SK-N-SH treated with all-trans-retinoic acid at 6 μM for 48 hours (cell line): ENCODE results near the gene DNER.

Source experiments
- ATAC-seq: fragments of 200-7000 bp; cut with Tn5 transposase; 3 replicates; pipeline ENCODE4 v1.9.1; 2020; ENCODE audit warnings: mild to moderate bottlenecking, moderate library complexity
- ARNTL ChIP-seq: fragments of 450-650 bp; formaldehyde crosslinking; IDR thresholded peaks from 2 replicates; pipeline ENCODE4 v1.5.0; 2020; ENCODE audit warnings: low read depth, mild to moderate bottlenecking, moderate library complexity, borderline replicate concordance
- BACH2 ChIP-seq: fragments of 250-450 bp; sonication (Bioruptor Pico); IDR thresholded peaks from 2 replicates; pipeline ENCODE4 v1.9.0; 2021; ENCODE audit warnings: mild to moderate bottlenecking, borderline replicate concordance
- CSDC2 ChIP-seq: fragments of 250-450 bp; sonication (Bioruptor Pico); IDR thresholded peaks from 2 replicates; pipeline ENCODE4 v1.5.0; 2020; ENCODE audit warnings: mild to moderate bottlenecking, moderate library complexity
- CSRNP3 ChIP-seq: fragments of 250-450 bp; sonication (Bioruptor Pico); IDR thresholded peaks from 2 replicates; pipeline ENCODE4 v1.5.1; 2021; ENCODE audit warnings: mild to moderate bottlenecking, moderate library complexity
- ESRRG ChIP-seq: fragments of 250-450 bp; sonication (Bioruptor Pico); IDR thresholded peaks from 2 replicates; pipeline ENCODE4 v1.6.1; 2021; ENCODE audit warnings: mild to moderate bottlenecking
- GLIS3 ChIP-seq: fragments of 250-450 bp; sonication (Bioruptor Pico); IDR thresholded peaks from 2 replicates; pipeline ENCODE4 v1.5.0; 2020; ENCODE audit warnings: mild to moderate bottlenecking, moderate library complexity
- ISL1 ChIP-seq: fragments of 250-450 bp; sonication (Bioruptor Pico); IDR thresholded peaks from 2 replicates; pipeline ENCODE4 v2.1.2; 2022; ENCODE audit warnings: mild to moderate bottlenecking, moderate library complexity
- OSR1 ChIP-seq: fragments of 250-450 bp; sonication (Bioruptor Pico); IDR thresholded peaks from 2 replicates; pipeline ENCODE4 v1.8.0; 2022; ENCODE audit warnings: moderate library complexity, mild to moderate bottlenecking, inconsistent platforms
- POU6F1 ChIP-seq: fragments of 250-450 bp; sonication (Bioruptor Pico); IDR thresholded peaks from 2 replicates; pipeline ENCODE4 v1.8.0; 2021; ENCODE audit warnings: low read depth, mild to moderate bottlenecking, moderate library complexity, borderline replicate concordance
- PPARA ChIP-seq: fragments of 250-450 bp; sonication (Bioruptor Pico); IDR thresholded peaks from 2 replicates; pipeline ENCODE4 v1.5.0; 2020; ENCODE audit warnings: mild to moderate bottlenecking, borderline replicate concordance
- RARB ChIP-seq: fragments of 250-450 bp; sonication (Bioruptor Pico); IDR thresholded peaks from 2 replicates; pipeline ENCODE4 v1.8.0; 2021; ENCODE audit warnings: mild to moderate bottlenecking, moderate library complexity
- SNAI2 ChIP-seq: fragments of 250-450 bp; sonication (Bioruptor Pico); IDR thresholded peaks from 2 replicates; pipeline ENCODE4 v1.5.0; 2020; ENCODE audit warnings: mild to moderate bottlenecking, moderate library complexity
- TCF4 ChIP-seq: fragments of 250-450 bp; sonication (Bioruptor Pico); IDR thresholded peaks from 2 replicates; pipeline ENCODE4 v1.8.0; 2021; ENCODE audit warnings: mild to moderate bottlenecking, moderate library complexity, borderline replicate concordance
- TOX ChIP-seq: fragments of 250-450 bp; sonication (Bioruptor Pico); IDR thresholded peaks from 2 replicates; pipeline ENCODE4 v1.8.0; 2021; ENCODE audit warnings: mild to moderate bottlenecking, moderate library complexity, borderline replicate concordance
- ZC3H10 ChIP-seq: fragments of 250-450 bp; sonication (Bioruptor Pico); IDR thresholded peaks from 2 replicates; pipeline ENCODE4 v1.5.1; 2021; ENCODE audit warnings: mild to moderate bottlenecking, moderate library complexity
- ZFP30 ChIP-seq: fragments of 450-650 bp; formaldehyde crosslinking; IDR thresholded peaks from 2 replicates; pipeline ENCODE4 v1.5.0; 2022; ENCODE audit warnings: mild to moderate bottlenecking, moderate library complexity
- ZNF565 ChIP-seq: fragments of 450-650 bp; formaldehyde crosslinking; conservative IDR thresholded peaks from 2 replicates; pipeline ENCODE4 v1.5.0; 2020; ENCODE audit warnings: low read depth, mild to moderate bottlenecking, moderate library complexity
- ZNF70 ChIP-seq: fragments of 450-650 bp; formaldehyde crosslinking; IDR thresholded peaks from 2 replicates; pipeline ENCODE4 v1.5.0; 2020; ENCODE audit warnings: mild to moderate bottlenecking, moderate library complexity
- ZNF8 ChIP-seq: fragments of 450-650 bp; formaldehyde crosslinking; IDR thresholded peaks from 2 replicates; pipeline ENCODE4 v1.5.0; 2020; ENCODE audit warnings: mild to moderate bottlenecking, moderate library complexity
- TF ChIP-seq, protein P1 (sequence below): fragments of 250-450 bp; sonication (Bioruptor Pico); IDR thresholded peaks from 2 replicates; pipeline ENCODE4 v1.5.1; 2020; ENCODE audit warnings: low read depth, mild to moderate bottlenecking, moderate library complexity
- TF ChIP-seq, protein P2 (sequence below): fragments of 250-450 bp; sonication (Bioruptor Pico); IDR thresholded peaks from 2 replicates; pipeline ENCODE4 v1.5.0; 2020; ENCODE audit warnings: mild to moderate bottlenecking, moderate library complexity
- TF ChIP-seq, protein P3 (sequence below): fragments of 250-450 bp; sonication (Bioruptor Pico); IDR thresholded peaks from 2 replicates; pipeline ENCODE4 v1.8.0; 2020; ENCODE audit warnings: mild to moderate bottlenecking, moderate library complexity, borderline replicate concordance

The DNER gene

DNA sequence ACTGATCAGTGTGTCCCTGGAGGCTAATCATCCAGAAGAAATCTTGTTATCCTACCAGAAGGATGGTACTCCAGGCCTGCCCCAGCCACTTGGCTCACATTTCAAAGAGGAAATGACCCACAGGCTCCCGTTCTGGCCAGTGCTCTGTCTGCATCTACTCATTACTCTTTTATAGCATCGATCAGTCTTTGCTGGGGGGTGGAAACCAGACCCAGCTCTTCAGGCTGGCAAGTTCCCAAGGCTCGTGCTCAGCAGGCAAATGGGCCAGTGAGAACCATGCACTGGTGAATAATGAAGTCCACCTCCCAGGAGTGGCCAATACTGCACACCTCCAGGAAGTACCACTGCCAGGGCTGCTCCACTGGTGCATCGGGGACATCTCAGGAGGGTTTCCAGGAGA is 38.8 kb downstream of the DNER start:
- TF ChIP-seq BACH2 (CRISPR knock-in tag): no peak
- ATAC-seq: no peak; the same call in 2 of the 3 replicates

- TF ChIP-seq ZNF565 (CRISPR knock-in tag) (no peak), SNAI2 (CRISPR knock-in tag) (no peak), ISL1 (CRISPR knock-in tag) (no peak), OSR1 (CRISPR knock-in tag) (no peak), ARNTL (no peak), GLIS3 (CRISPR knock-in tag) (no peak), RARB (CRISPR knock-in tag) (no peak), ZNF70 (CRISPR knock-in tag) (no peak), TOX (CRISPR knock-in tag) (no peak), CSDC2 (CRISPR knock-in tag) (no peak), BACH2 (CRISPR knock-in tag) (no peak), PPARA (CRISPR knock-in tag) (no peak), POU6F1 (no peak), ZFP30 (CRISPR knock-in tag) (no peak), TCF4 (CRISPR knock-in tag) (no peak), CSRNP3 (CRISPR knock-in tag) (no peak), ESRRG (no peak)
- TF ChIP-seq, protein P1, sequence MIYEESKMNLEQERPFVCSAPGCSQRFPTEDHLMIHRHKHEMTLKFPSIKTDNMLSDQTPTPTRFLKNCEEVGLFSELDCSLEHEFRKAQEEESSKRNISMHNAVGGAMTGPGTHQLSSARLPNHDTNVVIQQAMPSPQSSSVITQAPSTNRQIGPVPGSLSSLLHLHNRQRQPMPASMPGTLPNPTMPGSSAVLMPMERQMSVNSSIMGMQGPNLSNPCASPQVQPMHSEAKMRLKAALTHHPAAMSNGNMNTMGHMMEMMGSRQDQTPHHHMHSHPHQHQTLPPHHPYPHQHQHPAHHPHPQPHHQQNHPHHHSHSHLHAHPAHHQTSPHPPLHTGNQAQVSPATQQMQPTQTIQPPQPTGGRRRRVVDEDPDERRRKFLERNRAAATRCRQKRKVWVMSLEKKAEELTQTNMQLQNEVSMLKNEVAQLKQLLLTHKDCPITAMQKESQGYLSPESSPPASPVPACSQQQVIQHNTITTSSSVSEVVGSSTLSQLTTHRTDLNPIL: no peak
- TF ChIP-seq, protein P2, sequence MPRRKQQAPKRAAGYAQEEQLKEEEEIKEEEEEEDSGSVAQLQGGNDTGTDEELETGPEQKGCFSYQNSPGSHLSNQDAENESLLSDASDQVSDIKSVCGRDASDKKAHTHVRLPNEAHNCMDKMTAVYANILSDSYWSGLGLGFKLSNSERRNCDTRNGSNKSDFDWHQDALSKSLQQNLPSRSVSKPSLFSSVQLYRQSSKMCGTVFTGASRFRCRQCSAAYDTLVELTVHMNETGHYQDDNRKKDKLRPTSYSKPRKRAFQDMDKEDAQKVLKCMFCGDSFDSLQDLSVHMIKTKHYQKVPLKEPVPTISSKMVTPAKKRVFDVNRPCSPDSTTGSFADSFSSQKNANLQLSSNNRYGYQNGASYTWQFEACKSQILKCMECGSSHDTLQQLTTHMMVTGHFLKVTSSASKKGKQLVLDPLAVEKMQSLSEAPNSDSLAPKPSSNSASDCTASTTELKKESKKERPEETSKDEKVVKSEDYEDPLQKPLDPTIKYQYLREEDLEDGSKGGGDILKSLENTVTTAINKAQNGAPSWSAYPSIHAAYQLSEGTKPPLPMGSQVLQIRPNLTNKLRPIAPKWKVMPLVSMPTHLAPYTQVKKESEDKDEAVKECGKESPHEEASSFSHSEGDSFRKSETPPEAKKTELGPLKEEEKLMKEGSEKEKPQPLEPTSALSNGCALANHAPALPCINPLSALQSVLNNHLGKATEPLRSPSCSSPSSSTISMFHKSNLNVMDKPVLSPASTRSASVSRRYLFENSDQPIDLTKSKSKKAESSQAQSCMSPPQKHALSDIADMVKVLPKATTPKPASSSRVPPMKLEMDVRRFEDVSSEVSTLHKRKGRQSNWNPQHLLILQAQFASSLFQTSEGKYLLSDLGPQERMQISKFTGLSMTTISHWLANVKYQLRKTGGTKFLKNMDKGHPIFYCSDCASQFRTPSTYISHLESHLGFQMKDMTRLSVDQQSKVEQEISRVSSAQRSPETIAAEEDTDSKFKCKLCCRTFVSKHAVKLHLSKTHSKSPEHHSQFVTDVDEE: no peak
Measured at GRCh38 chr2:229674830-229675530, 39.4 kb downstream of the DNER start.

DNA sequence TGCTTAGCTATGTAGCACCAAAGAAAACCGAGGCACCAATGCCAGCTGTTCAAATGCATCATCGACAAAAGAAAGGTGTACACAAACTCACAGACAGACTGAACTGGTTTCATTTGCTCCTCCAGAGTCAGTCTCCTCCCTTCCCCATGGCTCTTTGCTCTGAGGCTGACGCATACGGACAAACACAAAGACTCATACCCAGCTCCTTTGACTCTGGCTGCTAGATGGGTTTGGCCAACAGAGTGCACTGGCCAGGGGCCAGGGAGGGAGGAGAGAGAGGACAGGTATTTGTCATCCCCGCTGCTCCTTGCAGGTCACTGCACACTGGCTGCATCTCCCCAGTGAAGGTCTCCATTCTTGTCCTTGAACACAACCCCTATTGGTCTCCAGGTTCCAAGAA is 40.7 kb downstream of the DNER start:
- TF ChIP-seq, protein P1: no peak
- no peak for ATAC-seq

More at GRCh38 chr2:229674830-229675530, 39.4 kb downstream of the DNER start:
- no peak for ATAC-seq

DNA sequence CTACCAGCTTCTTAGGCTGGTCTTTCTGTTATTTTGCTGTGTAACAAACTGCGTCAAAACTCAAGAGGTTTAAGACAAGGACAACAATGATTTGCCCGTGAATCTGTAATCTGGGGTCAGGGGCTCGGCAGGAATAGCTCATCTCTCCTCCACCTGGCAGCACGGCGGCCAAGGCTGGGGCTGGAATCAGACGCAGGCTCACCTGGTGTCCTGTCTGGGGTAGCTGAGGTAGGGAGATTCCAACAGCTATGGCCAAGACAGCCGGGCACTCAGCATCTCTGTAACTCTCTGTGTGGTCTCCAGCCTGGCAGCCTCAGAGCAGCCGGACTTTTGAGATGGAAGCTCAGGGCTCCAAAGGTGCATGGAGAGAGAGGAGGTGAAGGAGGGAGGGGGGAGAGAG is 42.3 kb downstream of the DNER start:
- ATAC-seq: no peak
- TF ChIP-seq ZNF8 (CRISPR knock-in tag) (no peak), RARB (CRISPR knock-in tag) (no peak), CSRNP3 (CRISPR knock-in tag) (no peak), ZNF565 (CRISPR knock-in tag) (no peak), ESRRG (no peak), OSR1 (CRISPR knock-in tag) (no peak), ZC3H10 (no peak)
- TF ChIP-seq, protein P3, sequence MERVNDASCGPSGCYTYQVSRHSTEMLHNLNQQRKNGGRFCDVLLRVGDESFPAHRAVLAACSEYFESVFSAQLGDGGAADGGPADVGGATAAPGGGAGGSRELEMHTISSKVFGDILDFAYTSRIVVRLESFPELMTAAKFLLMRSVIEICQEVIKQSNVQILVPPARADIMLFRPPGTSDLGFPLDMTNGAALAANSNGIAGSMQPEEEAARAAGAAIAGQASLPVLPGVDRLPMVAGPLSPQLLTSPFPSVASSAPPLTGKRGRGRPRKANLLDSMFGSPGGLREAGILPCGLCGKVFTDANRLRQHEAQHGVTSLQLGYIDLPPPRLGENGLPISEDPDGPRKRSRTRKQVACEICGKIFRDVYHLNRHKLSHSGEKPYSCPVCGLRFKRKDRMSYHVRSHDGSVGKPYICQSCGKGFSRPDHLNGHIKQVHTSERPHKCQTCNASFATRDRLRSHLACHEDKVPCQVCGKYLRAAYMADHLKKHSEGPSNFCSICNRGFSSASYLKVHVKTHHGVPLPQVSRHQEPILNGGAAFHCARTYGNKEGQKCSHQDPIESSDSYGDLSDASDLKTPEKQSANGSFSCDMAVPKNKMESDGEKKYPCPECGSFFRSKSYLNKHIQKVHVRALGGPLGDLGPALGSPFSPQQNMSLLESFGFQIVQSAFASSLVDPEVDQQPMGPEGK (CRISPR knock-in tag): no peak
